WTC11 (cell line): ENCODE measurements around the gene SMYD3. TPM values are rescaled to one million over a fixed set of nuclear protein-coding genes. Genes with fewer than 3 reads are reported as not detected.

Experiments
- ATAC-seq: fragments of 200-7000 bp; cut with Tn5 transposase; 2 replicates; pipeline ENCODE4 v1.10.0; 2021; ENCODE audit warnings: mild to moderate bottlenecking, moderate library complexity
- CTCF ChIA-PET: fragments of 300-600 bp; sonication (Branson Sonifier 250); formaldehyde crosslinking; loops from one replicate; lab custom pipeline; 2021; ENCODE audit warnings: antibody characterized with exemption; lab: Charles Lee
- POLR2A ChIA-PET: fragments of 350-600 bp; sonication (Branson Sonifier 250); formaldehyde crosslinking; loops from one replicate; lab custom pipeline; 2021; ENCODE audit warnings: antibody characterized with exemption; lab: Charles Lee
- DNase-seq: peaks from one replicate; pipeline ENCODE4 v3.0.0; 2021; ENCODE audit warnings: low spot score
- H3K27ac Mint-ChIP-seq: 2 replicates; pipeline ENCODE4 v1.8.0; 2021; ENCODE audit warnings: mixed read lengths
- H3K27me3 Mint-ChIP-seq: 2 replicates; pipeline ENCODE4 v1.8.0; 2021; ENCODE audit warnings: low read depth, mild to moderate bottlenecking, moderate library complexity, mixed read lengths
- H3K36me3 Mint-ChIP-seq: 2 replicates; pipeline ENCODE4 v1.8.0; 2021; ENCODE audit warnings: mixed read lengths
- H3K4me1 Mint-ChIP-seq: 2 replicates; pipeline ENCODE4 v1.8.0; 2022; ENCODE audit warnings: mixed read lengths
- H3K4me3 Mint-ChIP-seq: 2 replicates; pipeline ENCODE4 v1.8.0; 2021; ENCODE audit warnings: mild to moderate bottlenecking, moderate library complexity, mixed read lengths
- H3K9me3 Mint-ChIP-seq: 2 replicates; pipeline ENCODE4 v1.8.0; 2021; ENCODE audit warnings: mixed read lengths
- AR ChIP-seq: fragments of 250-450 bp; sonication (Bioruptor Pico); IDR thresholded peaks from 2 replicates; pipeline ENCODE4 v1.9.0; 2021; ENCODE audit warnings: mild to moderate bottlenecking
- ELF4 ChIP-seq: sonication (generic); formaldehyde crosslinking; IDR thresholded peaks from 2 replicates; pipeline ENCODE4 v1.8.1; 2022; ENCODE audit warnings: low read depth, mild to moderate bottlenecking, moderate library complexity, missing genetic modification reagents
- FOXK1 ChIP-seq: sonication (generic); formaldehyde crosslinking; IDR thresholded peaks from 2 replicates; pipeline ENCODE4 v1.8.0; 2022; ENCODE audit warnings: mild to moderate bottlenecking, moderate library complexity, missing genetic modification reagents
- FOXP1 ChIP-seq: sonication (generic); formaldehyde crosslinking; IDR thresholded peaks from 2 replicates; pipeline ENCODE4 v1.8.0; 2022; ENCODE audit warnings: missing genetic modification reagents, mild to moderate bottlenecking, moderate library complexity, borderline replicate concordance
- IRF1 ChIP-seq: sonication (generic); formaldehyde crosslinking; IDR thresholded peaks from 2 replicates; pipeline ENCODE4 v1.8.0; 2023; ENCODE audit warnings: missing genetic modification reagents
- MLX ChIP-seq: sonication (generic); formaldehyde crosslinking; IDR thresholded peaks from 2 replicates; pipeline ENCODE4 v1.8.1; 2023; ENCODE audit warnings: mild to moderate bottlenecking, missing genetic modification reagents, moderate library complexity
- SMAD4 ChIP-seq: sonication (generic); formaldehyde crosslinking; IDR thresholded peaks from 2 replicates; pipeline ENCODE4 v1.8.0; 2022; ENCODE audit warnings: mild to moderate bottlenecking, missing genetic modification reagents
- STAT6 ChIP-seq: sonication (generic); formaldehyde crosslinking; conservative IDR thresholded peaks from 2 replicates; pipeline ENCODE4 v1.8.1; 2023; ENCODE audit warnings: mild to moderate bottlenecking, low read depth, missing genetic modification reagents, moderate library complexity
- USF2 ChIP-seq: sonication (generic); formaldehyde crosslinking; IDR thresholded peaks from 2 replicates; pipeline ENCODE4 v1.8.1; 2023; ENCODE audit warnings: mild to moderate bottlenecking, missing genetic modification reagents, moderate library complexity
- ZNF138 ChIP-seq: sonication (generic); formaldehyde crosslinking; conservative IDR thresholded peaks from 2 replicates; pipeline ENCODE4 v1.8.1; 2022; ENCODE audit warnings: mild to moderate bottlenecking, moderate library complexity, missing genetic modification reagents
- ZNF317 ChIP-seq: sonication (generic); formaldehyde crosslinking; IDR thresholded peaks from 2 replicates; pipeline ENCODE4 v1.8.1; 2023; ENCODE audit warnings: low read depth, mild to moderate bottlenecking, moderate library complexity, missing genetic modification reagents, borderline replicate concordance
- ZNF416 ChIP-seq: fragments of 250-450 bp; sonication (Bioruptor Pico); IDR thresholded peaks from 2 replicates; pipeline ENCODE4 v1.9.0; 2021; ENCODE audit warnings: mild to moderate bottlenecking, inconsistent platforms
- total RNA-seq: library from RNA; stranded (reverse); gene quantifications from 3 replicates; pipeline ENCODE4 v1.2.3, GENCODE V29; 2021

SMYD3 gene
- total RNA-seq, 1 experiment from 2014 or later = 21.4 TPM

- H3K36me3 Mint-ChIP-seq = no peaks in the 10 kb centered on the region
- DNase-seq = no peak
- no peak overlapping the region for H3K4me3 Mint-ChIP-seq
These were observed 741.7 kb downstream of the SMYD3 start for GRCh38 chr1:245765230-245766000.

GRCh38 chr1:245763873-245764331 lies 743.2 kb downstream of the SMYD3 start:
- no peak overlapping the region for H3K4me3 Mint-ChIP-seq
- CTCF ChIA-PET = interaction anchor here (0.6 to 1.8 kb wide), 5 partner anchors 34 to 597 kb away, joined by 3 to 6 read pairs (median 3); no protein-coding TSS in a partner anchor
- H3K9me3 Mint-ChIP-seq = no peaks in the 10 kb centered on the region
- POLR2A ChIA-PET = interaction anchor here (1.0 to 1.1 kb wide), 2 partner anchors 13 to 33 kb away, joined by 3 read pairs; no protein-coding TSS in a partner anchor
- H3K27me3 Mint-ChIP-seq = no peaks in the 10 kb centered on the region
- peak; percentile 79 for ATAC-seq
- peaks cover 23% of the 10 kb centered on the region for H3K4me1 Mint-ChIP-seq
- no peak for DNase-seq
- no peaks in the 10 kb centered on the region for H3K36me3 Mint-ChIP-seq
- H3K27ac Mint-ChIP-seq = peak overlapping the region; percentile 63; the same call in 1 of the 2 replicates
- TF ChIP-seq SMAD4 (CRISPR knock-in tag) (no peak), ELF4 (CRISPR knock-in tag) (no peak), MLX (CRISPR knock-in tag) (no peak), STAT6 (CRISPR knock-in tag) (no peak), FOXP1 (CRISPR knock-in tag) (no peak), FOXK1 (no peak)

More at GRCh38 chr1:245765230-245766000, 741.7 kb downstream of the SMYD3 start:
- Mint-ChIP-seq H3K4me1 (peaks cover 23% of the 10 kb centered on the region), H3K27me3 (no peaks in the 10 kb centered on the region), H3K27ac (no peak overlapping the region), H3K9me3 (no peaks in the 10 kb centered on the region)
- POLR2A ChIA-PET = interaction anchor here (0.5 kb wide), 1 partner anchor 342 kb away, joined by 3 read pairs; no protein-coding TSS in a partner anchor
- ATAC-seq = no peak
- TF ChIP-seq USF2 (CRISPR knock-in tag) (no peak), ZNF317 (CRISPR knock-in tag) (no peak), AR (no peak), STAT6 (CRISPR knock-in tag) (no peak), ZNF416 (no peak), ZNF138 (CRISPR knock-in tag) (no peak), IRF1 (CRISPR knock-in tag) (no peak)
- CTCF ChIA-PET = interaction anchor here (0.7 to 1.8 kb wide), 2 partner anchors 45 to 123 kb away, joined by 3 to 6 read pairs; no protein-coding TSS in a partner anchor
